GM18951 (cell line): Measurements from ENCODE around the gene GEMIN5.
"Not testable (repeated sequence)": the region's sequence is repeated elsewhere in the genome, so short reads cannot be mapped to it uniquely, and the experiment has no call there.

ENCODE experiments used
- POLR2A ChIP-seq: IDR thresholded peaks from 4 replicates; pipeline ENCODE4 v1.6.1; 2011; ENCODE audit warnings: mild to moderate bottlenecking; ENCODE audit not compliant: insufficient read length, insufficient read depth; ENCODE audit errors: extremely low read depth
- in situ Hi-C: fragments of 300-500 bp; cut with MboI; formaldehyde crosslinking; loops from one replicate; pipeline ENCODE4 v1.12.0; 2022; ENCODE audit warnings: low sequenced_read_pairs, mixed read lengths, inconsistent platforms; ENCODE audit not compliant: unreplicated experiment

The GEMIN5 gene

GRCh38 chr5:154962494-154962893, 24.5 kb upstream of the GEMIN5 start:
- TF ChIP-seq POLR2A, result no peak
- in situ Hi-C loops, result no loop called here

- in situ Hi-C loops, result no loop called here
- TF ChIP-seq POLR2A, result no peak
These were observed 18.7 kb upstream of the GEMIN5 start for GRCh38 chr5:154956712-154957111.

GRCh38 chr5:154949781-154950180, 11.8 kb upstream of the GEMIN5 start:
- no peak for TF ChIP-seq POLR2A
- in situ Hi-C loops, result no loop called here

GRCh38 chr5:154948313-154948712, 10.3 kb upstream of the GEMIN5 start:
- TF ChIP-seq POLR2A, result no peak
- in situ Hi-C loops, result no loop called here

GRCh38 chr5:154947778-154948177, 9.8 kb upstream of the GEMIN5 start:
- no peak for TF ChIP-seq POLR2A
- in situ Hi-C loops, result no loop called here

GRCh38 chr5:154945695-154946301, 7.8 kb upstream of the GEMIN5 start:
- in situ Hi-C loops, result no loop called here
- no peak for TF ChIP-seq POLR2A

- no peak for TF ChIP-seq POLR2A
- in situ Hi-C loops, result no loop called here
These were observed 6.7 kb upstream of the GEMIN5 start for GRCh38 chr5:154944716-154945115.

- TF ChIP-seq POLR2A, result no peak
These were observed 5.5 kb upstream of the GEMIN5 start for GRCh38 chr5:154943527-154943926.

GRCh38 chr5:154940772-154941620, 3.0 kb upstream of the GEMIN5 start, which contains the start of gene MRPL22:
Gene MRPL22 (plus strand): TSS chr5:154941073. CDS start chr5:154941111, 38 bp downstream.
- peak; percentile 81 for TF ChIP-seq POLR2A
- in situ Hi-C loops, result no loop called here

More at GRCh38 chr5:154943527-154943926, 5.5 kb upstream of the GEMIN5 start:
- in situ Hi-C loops, result no loop called here

GRCh38 chr5:154940375-154940771, 2.4 kb upstream of the GEMIN5 start:
- TF ChIP-seq POLR2A, result no peak
- in situ Hi-C loops, result no loop called here

- in situ Hi-C loops, result not testable (repeated sequence)
These were observed 1.4 kb upstream of the GEMIN5 start for GRCh38 chr5:154939387-154939786.

- in situ Hi-C loops, result no loop called here
- TF ChIP-seq POLR2A, result no peak
These were observed 759 bp downstream of the GEMIN5 start for GRCh38 chr5:154937186-154937717.

GRCh38 chr5:154934881-154935280, 3.1 kb downstream of the GEMIN5 start:
- in situ Hi-C loops, result no loop called here
- TF ChIP-seq POLR2A, result no peak

- no peak for TF ChIP-seq POLR2A
- in situ Hi-C loops, result no loop called here
These were observed 4.5 kb downstream of the GEMIN5 start for GRCh38 chr5:154933537-154933936.
